Testis (tissue), 2 donors: ENCODE measurements around the gene WWC1.

Experiments
- CTCF ChIP-seq, 3 experiments: fragments of 450-650 bp in 2 of 3; fragments of 200-600 bp in 1 of 3; sonication (generic) in 1 of 3; IDR thresholded peaks; one replicate each; pipeline ENCODE4 v1.5.1; 2016 to 2019; ENCODE audit warnings: antibody characterized with exemption in 3 of 3, mild to moderate bottlenecking in 2 of 3, moderate library complexity in 1 of 3
- POLR2A ChIP-seq: fragments of 450-650 bp; IDR thresholded peaks from one replicate; pipeline ENCODE4 v1.6.1; 2017; ENCODE audit warnings: antibody characterized with exemption, mild to moderate bottlenecking, moderate library complexity

- no peak for TF ChIP-seq CTCF (IDR thresholded peaks at IDR 0.05)
- no peak for TF ChIP-seq POLR2A
Observed at GRCh38 chr5:168339109-168339771, 47.8 kb downstream of the WWC1 start.
